Measurements from ENCODE around the gene CHRM4.

CHRM4 gene

GRCh38 chr11:46388619-46389449 is 2.7 kb downstream of the CHRM4 start:
- peaks cover 41 to 46% of the 10 kb centered on the region in 2 donors for H3K4me1 ChIP-seq (ENCODE audit: control insufficient read depth in 1 of 2, insufficient read depth in 2 of 2, low read length in 2 of 2)
- H3K9ac ChIP-seq (ENCODE audit: low read depth in 1 of 2, low read length in 2 of 2): no peak overlapping the region
- H3K9me3 ChIP-seq (ENCODE audit: control insufficient read depth in 1 of 2, low read length in 2 of 2): no peaks in the 10 kb centered on the region
- no peaks in the 10 kb centered on the region for H3K36me3 ChIP-seq (ENCODE audit: control insufficient read depth in 1 of 2, insufficient read depth in 2 of 2, low read length in 2 of 2)
- no peak overlapping the region for H3K27ac ChIP-seq (ENCODE audit: low read depth, low read length)
- H3K27me3 ChIP-seq (ENCODE audit: control insufficient read depth in 1 of 2, insufficient read depth in 2 of 2, low read length in 2 of 2): peaks cover 37 to 44% of the 10 kb centered on the region in 2 donors
- no peak overlapping the region for H3K4me3 ChIP-seq (ENCODE audit: low read depth in 1 of 2, low read length in 2 of 2)

DNA sequence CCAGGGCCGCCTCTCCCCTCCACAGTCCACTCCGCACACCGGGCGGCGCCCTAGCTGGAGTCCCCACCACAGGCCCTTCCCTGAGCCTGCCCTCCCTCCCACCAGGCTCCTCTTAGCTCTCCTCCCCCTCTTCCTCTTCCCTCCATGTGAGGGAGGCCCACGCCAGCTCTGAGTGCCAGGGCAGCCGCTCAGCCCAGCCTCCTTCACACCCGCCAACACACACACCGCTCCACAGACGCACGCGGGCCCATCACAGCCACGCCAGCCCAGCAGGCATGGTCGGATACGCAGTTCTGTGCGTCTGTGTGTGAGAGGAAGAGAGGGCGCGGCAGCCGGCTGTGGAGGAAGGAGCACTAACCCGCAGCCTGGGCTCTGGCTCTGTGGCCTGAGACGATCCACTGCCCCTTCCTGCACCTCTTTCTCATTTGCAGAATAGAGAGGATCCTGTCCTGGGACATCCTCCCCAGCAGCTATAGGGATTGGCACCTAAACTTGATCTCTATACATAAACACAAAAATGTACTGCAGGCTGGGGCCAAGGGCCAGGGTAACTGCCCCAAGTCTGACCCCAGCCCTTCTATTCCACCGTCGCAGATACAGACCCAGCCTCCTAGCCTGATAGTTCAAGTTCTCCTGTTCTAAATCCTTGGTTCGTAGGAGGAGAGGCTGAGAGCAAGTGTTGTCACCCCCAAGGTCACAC is 3.5 kb downstream of the CHRM4 start:
- Histone ChIP-seq H3K27ac (ENCODE audit: low read depth, low read length) (no peak overlapping the region), H3K4me3 (ENCODE audit: low read depth in 1 of 2, low read length in 2 of 2) (no peak overlapping the region), H3K36me3 (ENCODE audit: control insufficient read depth in 1 of 2, insufficient read depth in 2 of 2, low read length in 2 of 2) (no peaks in the 10 kb centered on the region), H3K9ac (ENCODE audit: low read depth in 1 of 2, low read length in 2 of 2) (no peak overlapping the region), H3K9me3 (ENCODE audit: control insufficient read depth in 1 of 2, low read length in 2 of 2) (no peaks in the 10 kb centered on the region), H3K4me1 (ENCODE audit: control insufficient read depth in 1 of 2, insufficient read depth in 2 of 2, low read length in 2 of 2) (peaks cover 48 to 51% of the 10 kb centered on the region in 2 donors), H3K27me3 (ENCODE audit: control insufficient read depth in 1 of 2, insufficient read depth in 2 of 2, low read length in 2 of 2) (peaks cover 37 to 44% of the 10 kb centered on the region in 2 donors)

- Histone ChIP-seq H3K9ac (ENCODE audit: low read depth in 1 of 2, low read length in 2 of 2) (no peak overlapping the region), H3K4me3 (ENCODE audit: low read depth in 1 of 2, low read length in 2 of 2) (no peak overlapping the region), H3K27ac (ENCODE audit: low read depth, low read length) (no peak overlapping the region), H3K27me3 (ENCODE audit: control insufficient read depth in 1 of 2, insufficient read depth in 2 of 2, low read length in 2 of 2) (peaks cover 37 to 44% of the 10 kb centered on the region in 2 donors), H3K9me3 (ENCODE audit: control insufficient read depth in 1 of 2, low read length in 2 of 2) (no peaks in the 10 kb centered on the region), H3K36me3 (ENCODE audit: control insufficient read depth in 1 of 2, insufficient read depth in 2 of 2, low read length in 2 of 2) (no peaks in the 10 kb centered on the region), H3K4me1 (ENCODE audit: control insufficient read depth in 1 of 2, insufficient read depth in 2 of 2, low read length in 2 of 2) (peaks cover 52 to 54% of the 10 kb centered on the region in 2 donors)
Measured at GRCh38 chr11:46387456-46387855, 4.1 kb downstream of the CHRM4 start.

DNA sequence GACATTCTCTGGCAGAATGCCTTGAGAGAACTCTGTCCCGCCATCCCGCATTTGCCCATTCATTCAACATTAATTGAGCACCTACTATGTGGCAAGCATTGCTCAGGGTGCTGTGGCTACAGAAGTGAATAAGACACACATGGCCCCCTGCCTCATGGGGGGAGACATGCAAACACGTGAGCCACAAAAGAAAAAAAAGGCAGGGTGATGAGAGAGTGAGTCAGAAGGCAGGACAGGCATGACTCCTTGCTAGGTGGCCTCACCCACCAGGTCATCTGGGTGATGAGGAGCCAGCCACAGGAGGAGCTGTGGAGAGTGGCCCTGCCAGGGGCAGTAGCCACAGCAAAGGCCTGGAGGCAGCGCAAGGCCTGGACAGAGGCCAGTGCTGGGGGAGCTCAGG is 4.9 kb downstream of the CHRM4 start:
- H3K27me3 ChIP-seq (ENCODE audit: control insufficient read depth in 1 of 2, insufficient read depth in 2 of 2, low read length in 2 of 2): peaks cover 37 to 44% of the 10 kb centered on the region in 2 donors

DNA sequence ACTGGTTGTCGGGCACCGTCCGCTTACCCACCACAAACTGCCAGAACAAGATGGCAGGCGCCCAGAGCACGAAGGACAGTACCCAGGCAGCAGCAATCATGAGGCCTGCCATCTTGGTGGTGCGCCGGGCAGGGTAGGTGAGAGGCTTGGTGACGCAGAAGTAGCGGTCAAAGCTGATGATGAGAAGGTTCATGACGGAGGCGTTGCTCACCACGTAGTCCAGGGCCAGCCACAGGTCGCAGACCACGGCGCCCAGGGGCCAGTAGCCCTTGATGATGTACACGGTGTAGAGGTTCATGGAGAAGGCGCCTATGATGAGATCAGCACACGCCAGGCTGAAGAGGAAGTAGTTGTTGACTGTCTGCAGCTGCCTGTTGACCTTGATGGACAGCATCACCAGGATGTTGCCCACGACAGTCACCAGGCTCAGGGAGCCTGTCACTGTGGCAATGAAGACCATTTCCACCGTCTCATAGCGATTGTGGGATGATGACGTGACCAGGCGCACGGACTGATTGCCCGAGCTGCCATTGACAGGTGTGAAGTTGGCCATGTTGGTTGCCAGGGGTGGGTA is 5.5 kb downstream of the CHRM4 start:
- Histone ChIP-seq H3K36me3 (ENCODE audit: control insufficient read depth in 1 of 2, insufficient read depth in 2 of 2, low read length in 2 of 2) (no peaks in the 10 kb centered on the region), H3K9me3 (ENCODE audit: control insufficient read depth in 1 of 2, low read length in 2 of 2) (no peaks in the 10 kb centered on the region), H3K4me1 (ENCODE audit: control insufficient read depth in 1 of 2, insufficient read depth in 2 of 2, low read length in 2 of 2) (peaks cover 56 to 57% of the 10 kb centered on the region in 2 donors), H3K27ac (ENCODE audit: low read depth, low read length) (no peak overlapping the region), H3K4me3 (ENCODE audit: low read depth in 1 of 2, low read length in 2 of 2) (no peak overlapping the region), H3K9ac (ENCODE audit: low read depth in 1 of 2, low read length in 2 of 2) (no peak overlapping the region), H3K27me3 (ENCODE audit: control insufficient read depth in 1 of 2, insufficient read depth in 2 of 2, low read length in 2 of 2) (peaks cover 34 to 44% of the 10 kb centered on the region in 2 donors)

More for the DNA sequence above, 4.9 kb downstream of the CHRM4 start:
- H3K36me3 ChIP-seq (ENCODE audit: control insufficient read depth in 1 of 2, insufficient read depth in 2 of 2, low read length in 2 of 2): no peaks in the 10 kb centered on the region
- H3K27ac ChIP-seq (ENCODE audit: low read depth, low read length): no peak overlapping the region
- H3K9ac ChIP-seq (ENCODE audit: low read depth in 1 of 2, low read length in 2 of 2): no peak overlapping the region
- no peaks in the 10 kb centered on the region for H3K9me3 ChIP-seq (ENCODE audit: control insufficient read depth in 1 of 2, low read length in 2 of 2)
- H3K4me1 ChIP-seq (ENCODE audit: control insufficient read depth in 1 of 2, insufficient read depth in 2 of 2, low read length in 2 of 2): peaks cover 56 to 57% of the 10 kb centered on the region in 2 donors
- H3K4me3 ChIP-seq (ENCODE audit: low read depth in 1 of 2, low read length in 2 of 2): no peak overlapping the region

- no peak overlapping the region for H3K4me3 ChIP-seq (ENCODE audit: low read depth in 1 of 2, low read length in 2 of 2)
- no peaks in the 10 kb centered on the region for H3K36me3 ChIP-seq (ENCODE audit: control insufficient read depth in 1 of 2, insufficient read depth in 2 of 2, low read length in 2 of 2)
- no peak overlapping the region for H3K9ac ChIP-seq (ENCODE audit: low read depth in 1 of 2, low read length in 2 of 2)
- H3K27me3 ChIP-seq (ENCODE audit: control insufficient read depth in 1 of 2, insufficient read depth in 2 of 2, low read length in 2 of 2): peaks cover 27 to 39% of the 10 kb centered on the region in 2 donors
- no peaks in the 10 kb centered on the region for H3K9me3 ChIP-seq (ENCODE audit: control insufficient read depth in 1 of 2, low read length in 2 of 2)
- H3K4me1 ChIP-seq (ENCODE audit: control insufficient read depth in 1 of 2, insufficient read depth in 2 of 2, low read length in 2 of 2): peaks cover 51 to 53% of the 10 kb centered on the region in 2 donors
- no peak overlapping the region for H3K27ac ChIP-seq (ENCODE audit: low read depth, low read length)
Measured at GRCh38 chr11:46385169-46386004, 6.2 kb downstream of the CHRM4 start.

- Histone ChIP-seq H3K4me1 (ENCODE audit: control insufficient read depth in 1 of 2, insufficient read depth in 2 of 2, low read length in 2 of 2) (peaks cover 41 to 42% of the 10 kb centered on the region in 2 donors), H3K27me3 (ENCODE audit: control insufficient read depth in 1 of 2, insufficient read depth in 2 of 2, low read length in 2 of 2) (peaks cover 15 to 27% of the 10 kb centered on the region in 2 donors), H3K9me3 (ENCODE audit: control insufficient read depth in 1 of 2, low read length in 2 of 2) (no peaks in the 10 kb centered on the region), H3K36me3 (ENCODE audit: control insufficient read depth in 1 of 2, insufficient read depth in 2 of 2, low read length in 2 of 2) (no peaks in the 10 kb centered on the region), H3K27ac (ENCODE audit: low read depth, low read length) (peak overlapping the region; percentile 5), H3K4me3 (ENCODE audit: low read depth in 1 of 2, low read length in 2 of 2) (peak overlapping the region; percentile 1 to 32), H3K9ac (ENCODE audit: low read depth in 1 of 2, low read length in 2 of 2) (peak overlapping the region in 1 of 2 donors; percentile 33)
Measured at GRCh38 chr11:46383974-46384701, 7.4 kb downstream of the CHRM4 start.

GRCh38 chr11:46383404-46383758 is 8.2 kb downstream of the CHRM4 start:
- H3K4me3 ChIP-seq (ENCODE audit: low read depth in 1 of 2, low read length in 2 of 2): peak overlapping the region in 1 of 2 donors; percentile 32
- H3K4me1 ChIP-seq (ENCODE audit: control insufficient read depth in 1 of 2, insufficient read depth in 2 of 2, low read length in 2 of 2): peaks cover 35 to 36% of the 10 kb centered on the region in 2 donors
- H3K9me3 ChIP-seq (ENCODE audit: control insufficient read depth in 1 of 2, low read length in 2 of 2): no peaks in the 10 kb centered on the region
- peaks cover 7 to 19% of the 10 kb centered on the region in 2 donors for H3K27me3 ChIP-seq (ENCODE audit: control insufficient read depth in 1 of 2, insufficient read depth in 2 of 2, low read length in 2 of 2)
- H3K27ac ChIP-seq (ENCODE audit: low read depth, low read length): peak overlapping the region; percentile 41
- H3K36me3 ChIP-seq (ENCODE audit: control insufficient read depth in 1 of 2, insufficient read depth in 2 of 2, low read length in 2 of 2): peaks cover 0 to 2% of the 10 kb centered on the region in 2 donors
- peak overlapping the region in 1 of 2 donors; percentile 33 for H3K9ac ChIP-seq (ENCODE audit: low read depth in 1 of 2, low read length in 2 of 2)
